K562 (cell line): ENCODE results near the gene WDR81. TPM values are rescaled to one million over a fixed set of nuclear protein-coding genes. Genes with fewer than 3 reads are reported as not detected.

Source experiments
- CREM ChIP-seq: IDR thresholded peaks from 2 replicates; pipeline ENCODE4 v1.6.1; 2014; ENCODE audit warnings: antibody characterized with exemption, low read depth
- DLX4 ChIP-seq: fragments of 250-450 bp; sonication (Bioruptor Pico); IDR thresholded peaks from 2 replicates; pipeline ENCODE4 v1.6.1; 2021; ENCODE audit warnings: mild to moderate bottlenecking
- E2F5 ChIP-seq: sonication (generic); formaldehyde crosslinking; IDR thresholded peaks from 2 replicates; pipeline ENCODE4 v1.8.0; 2022; ENCODE audit warnings: mild to moderate bottlenecking, missing genetic modification reagents
- ELF4 ChIP-seq: fragments of 450-650 bp; formaldehyde crosslinking; IDR thresholded peaks from 2 replicates; pipeline ENCODE4 v1.4.0; 2022; ENCODE audit warnings: missing genetic modification characterization
- GATAD2B ChIP-seq: fragments of 450-650 bp; IDR thresholded peaks from 2 replicates; pipeline ENCODE4 v1.6.1; 2017; ENCODE audit warnings: mild to moderate bottlenecking, borderline replicate concordance
- GTF3C2 ChIP-seq: IDR thresholded peaks from 3 replicates; pipeline ENCODE4 v1.6.1; 2011; ENCODE audit warnings: borderline replicate concordance, mild to moderate bottlenecking, moderate library complexity; ENCODE audit not compliant: insufficient read length; ENCODE audit errors: extremely low read depth
- MCM3 ChIP-seq: fragments of 450-650 bp; IDR thresholded peaks from 2 replicates; pipeline ENCODE4 v1.6.1; 2016
- NFRKB ChIP-seq: fragments of 450-650 bp; IDR thresholded peaks from 2 replicates; pipeline ENCODE4 v1.6.1; 2016; ENCODE audit warnings: low read depth
- REST ChIP-seq, 2 experiments: fragments of 450-650 bp; formaldehyde crosslinking in 1 of 2; IDR thresholded peaks; 2 replicates each; pipeline versions ENCODE4 v1.4.0 to v1.6.1; 2014 to 2020; ENCODE audit warnings: mild to moderate bottlenecking in 2 of 2, borderline replicate concordance in 1 of 2, low read depth in 1 of 2
- STAT5A ChIP-seq: IDR thresholded peaks from 2 replicates; pipeline ENCODE4 v1.6.1; 2012; ENCODE audit warnings: low read length, inconsistent platforms, borderline replicate concordance
- TEAD2 ChIP-seq: fragments of 450-650 bp; IDR thresholded peaks from 2 replicates; pipeline ENCODE4 v1.6.1; 2016; ENCODE audit warnings: missing genetic modification characterization, control low read depth, missing compliant biosample characterization
- ZC3H4 ChIP-seq: sonication (generic); formaldehyde crosslinking; IDR thresholded peaks from 2 replicates; pipeline ENCODE4 v1.9.0; 2021; ENCODE audit warnings: missing genetic modification reagents, borderline replicate concordance
- ZNF445 ChIP-seq: fragments of 250-450 bp; sonication (Bioruptor Pico); IDR thresholded peaks from 2 replicates; pipeline ENCODE4 v1.4.0; 2020; ENCODE audit warnings: low read depth, mild to moderate bottlenecking, moderate library complexity
- ZNF644 ChIP-seq: fragments of 200-800 bp; sonication (Bioruptor generic); IDR thresholded peaks from 2 replicates; pipeline ENCODE4 v1.6.1; 2016; ENCODE audit warnings: low read depth, missing genetic modification characterization, missing compliant biosample characterization
- ZNF764 ChIP-seq: fragments of 250-450 bp; sonication (Bioruptor Pico); IDR thresholded peaks from 2 replicates; pipeline ENCODE4 v1.4.0; 2020; ENCODE audit warnings: low read depth, mild to moderate bottlenecking, moderate library complexity
- polyA plus RNA-seq, 8 experiments: library from polyadenylated mRNA; depleted of rRNA in 4 of 8; stranded (reverse) in 5 of 8; unstranded in 3 of 8; fragments of >200 nt; fragmentation: Nextera tagmentation in 2 of 8; fragmentation: Illumina TruSeq in 1 of 8; extraction: Ambion mirVana in 2 of 8; extraction: Trizol in 1 of 8; gene quantifications; 2 replicates each; pipeline versions ENCODE4 v1.2.1 to v1.2.3, GENCODE V29; 2011 to 2014; ENCODE audit warnings: inconsistent platforms in 1 of 8, missing spikeins in 1 of 8
- total RNA-seq, 7 experiments: library from RNA; depleted of rRNA in 6 of 7; stranded (reverse); fragments of >200 nt in 6 of 7; fragmentation: Illumina TruSeq in 2 of 7; extraction: Trizol in 2 of 7; gene quantifications; 2 replicates each; pipeline versions ENCODE4 v1.2.1 to v1.2.3, GENCODE V29; 2011 to 2021; ENCODE audit warnings: low replicate concordance in 1 of 7

WDR81 gene
- total and polyA plus RNA-seq, 9 of the 15 experiments (the other 6 are each of a cell fraction or from before 2014, with no cell fraction given) = 0.01 to 17.1 (median 3.3) TPM

GRCh38 chr17:1714980-1715802, 9.3 kb upstream of the WDR81 start (continued):
- TF ChIP-seq REST (IDR thresholded peaks at IDR 0.05; ENCODE audit: borderline replicate concordance) (no peak), REST (CRISPR knock-in tag; IDR thresholded peaks at IDR 0.05; ENCODE audit: low read depth) (no peak), STAT5A (no peak), GATAD2B (no peak), NFRKB (no peak), ZNF764 (CRISPR knock-in tag) (no peak), CREM (peak; percentile 50), TEAD2 (tag) (no peak), ZNF445 (CRISPR knock-in tag) (no peak), ZC3H4 (no peak), MCM3 (no peak), DLX4 (CRISPR knock-in tag) (no peak), GTF3C2 (no peak), E2F5 (CRISPR knock-in tag) (no peak), ZNF644 (no peak), ELF4 (CRISPR knock-in tag) (no peak)
